Testis (tissue), 3 donors: ENCODE data around the gene OVAAL. TPM values are rescaled to one million over a fixed set of nuclear protein-coding genes. Genes with fewer than 3 reads are reported as not detected.

Experiments
- DNase-seq: peaks from one replicate; pipeline ENCODE4 v3.0.0-alpha.2; 2019
- H3K27ac ChIP-seq, 2 donors: fragments of 200-600 bp; sonication (generic); one replicate each; pipeline ENCODE4 v1.5.1; 2019
- H3K27me3 ChIP-seq: fragments of 200-600 bp; sonication (generic); one replicate; pipeline ENCODE4 v1.5.1; 2019
- H3K36me3 ChIP-seq: fragments of 200-600 bp; sonication (generic); one replicate; pipeline ENCODE4 v1.5.1; 2017; ENCODE audit warnings: low read depth; ENCODE audit errors: missing control alignments
- H3K4me1 ChIP-seq: fragments of 200-600 bp; sonication (generic); one replicate; pipeline ENCODE4 v1.5.1; 2019
- H3K4me3 ChIP-seq, 2 donors: fragments of 200-600 bp; sonication (generic); one replicate each; pipeline ENCODE4 v1.5.1; 2017 to 2019
- H3K9me3 ChIP-seq: fragments of 200-600 bp; sonication (generic); one replicate; pipeline ENCODE4 v1.5.1; 2017
- CTCF ChIP-seq, 3 experiments: fragments of 450-650 bp in 2 of 3; fragments of 200-600 bp in 1 of 3; sonication (generic) in 1 of 3; IDR thresholded peaks; one replicate each; pipeline ENCODE4 v1.5.1; 2016 to 2019; ENCODE audit warnings: antibody characterized with exemption in 3 of 3, mild to moderate bottlenecking in 2 of 3, moderate library complexity in 1 of 3
- POLR2A ChIP-seq: fragments of 450-650 bp; IDR thresholded peaks from one replicate; pipeline ENCODE4 v1.6.1; 2017; ENCODE audit warnings: antibody characterized with exemption, mild to moderate bottlenecking, moderate library complexity
- WGBS, 2 donors: methylation state at CpG; one replicate each; pipeline ENCODE4 v1.1.5; 2018; 5-methylcytosine and 5-hydroxymethylcytosine counted together
- intact Hi-C: fragments of 100-400 bp; cut with DNase I; formaldehyde crosslinking; loops from one replicate; pipeline ENCODE4 v1.15.1; 2023; ENCODE audit warnings: low total_unique reads
- polyA plus RNA-seq: library from polyadenylated mRNA; stranded (reverse); fragments of 350-450 nt; fragmentation: Illumina TruSeq; extraction: RNeasy Lipid Tissue Mini Kit (QIAGEN cat#74804); gene quantifications from one replicate; pipeline ENCODE4 v1.2.3, GENCODE V29; 2014; ENCODE audit warnings: low read depth, low replicate concordance; ENCODE audit not compliant: insufficient read depth
- total RNA-seq, 2 donors: library from RNA; depleted of rRNA; stranded (reverse); fragments of >200 nt; gene quantifications; one replicate each; pipeline ENCODE4 v1.2.3, GENCODE V29; 2016

OVAAL gene
- total and polyA plus RNA-seq, 3 donors from 2014 or later, result not detected

DNA sequence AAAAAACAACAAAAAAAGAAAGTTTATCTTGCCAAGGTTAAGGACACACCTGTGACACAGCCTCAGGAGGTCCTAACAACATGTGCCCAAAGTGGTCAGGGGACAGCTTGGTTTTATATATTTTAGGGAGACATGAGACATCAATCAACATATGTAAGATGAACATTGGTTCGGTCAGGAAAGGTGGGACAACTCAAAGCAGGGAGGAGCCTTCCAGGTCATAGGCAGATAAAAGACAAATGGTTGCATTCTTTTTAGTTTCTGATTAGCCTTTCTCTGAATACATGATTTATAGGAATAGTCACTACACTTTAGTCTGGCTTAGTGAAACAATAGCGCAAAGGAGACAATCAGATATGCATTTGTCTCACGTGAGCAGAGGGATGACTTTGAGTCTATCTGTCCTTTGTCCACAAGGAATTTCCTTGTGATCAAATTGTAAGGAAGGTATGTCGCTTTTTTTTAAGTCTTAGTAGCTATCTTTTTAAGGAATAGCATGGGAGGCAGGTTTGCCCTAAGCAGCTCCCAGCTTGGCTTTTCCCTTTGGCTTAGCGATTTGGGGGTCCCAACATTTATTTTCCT lies 23.3 kb upstream of the OVAAL start:
- Histone ChIP-seq H3K27me3 (no peaks in the 10 kb centered on the region), H3K27ac (no peak overlapping the region), H3K4me1 (no peaks in the 10 kb centered on the region), H3K4me3 (no peak overlapping the region), H3K9me3 (no peaks in the 10 kb centered on the region), H3K36me3 (no peaks in the 10 kb centered on the region)
- intact Hi-C loops, result loop anchor here (10.0 kb wide), 1 partner anchor 319 kb away; no protein-coding TSS in a partner anchor
- no peak for TF ChIP-seq CTCF (IDR thresholded peaks at IDR 0.05)
- TF ChIP-seq POLR2A, result no peak
- DNase-seq, result no peak
- WGBS, 2 donors, result 78 to 87% methylated on average over 5 of the region's 5 CpGs

DNA sequence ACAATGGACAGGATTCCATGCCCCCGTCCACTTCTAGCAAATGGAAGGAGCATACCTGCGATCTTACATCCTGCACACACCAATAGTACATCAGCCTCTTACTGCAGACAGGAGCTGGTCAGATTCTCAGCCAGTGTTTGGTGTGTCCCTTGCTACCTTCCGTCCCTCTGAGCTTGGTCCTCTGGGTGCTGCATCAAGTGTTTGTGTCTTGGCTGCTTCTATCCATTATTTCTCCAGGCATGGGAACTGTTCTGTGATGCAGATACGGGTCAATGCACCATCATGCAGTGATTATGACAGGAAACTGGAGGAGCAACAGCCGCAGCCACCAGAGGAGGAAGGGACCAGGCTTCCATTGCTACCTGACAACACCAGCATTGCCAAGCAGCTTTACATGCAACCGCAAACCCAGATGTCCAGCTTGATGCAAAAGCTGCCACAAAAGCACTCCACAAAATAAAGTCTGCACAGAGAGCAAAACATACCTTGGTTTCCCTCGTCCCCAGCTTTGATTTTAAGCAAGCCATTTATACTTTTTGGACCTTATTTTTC lies 21.9 kb upstream of the OVAAL start:
- H3K9me3 ChIP-seq, result no peaks in the 10 kb centered on the region
- 83 to 95% methylated on average over 7 of the region's 7 CpGs for WGBS, 2 donors
- H3K27ac ChIP-seq, result no peak overlapping the region
- H3K4me1 ChIP-seq, result no peaks in the 10 kb centered on the region
- no peaks in the 10 kb centered on the region for H3K27me3 ChIP-seq
- intact Hi-C loops, result loop anchor here (10.0 kb wide), 1 partner anchor 318 kb away; no protein-coding TSS in a partner anchor
- DNase-seq, result no peak
- TF ChIP-seq CTCF (IDR thresholded peaks at IDR 0.05), result no peak
- TF ChIP-seq POLR2A, result no peak
- H3K36me3 ChIP-seq, result no peaks in the 10 kb centered on the region
- no peak overlapping the region for H3K4me3 ChIP-seq

GRCh38 chr1:180539136-180539535 lies 19.6 kb upstream of the OVAAL start:
- Histone ChIP-seq H3K4me1 (peaks cover 14% of the 10 kb centered on the region), H3K27ac (no peak overlapping the region), H3K36me3 (no peaks in the 10 kb centered on the region), H3K4me3 (no peak overlapping the region), H3K27me3 (no peaks in the 10 kb centered on the region), H3K9me3 (no peaks in the 10 kb centered on the region)
- TF ChIP-seq CTCF (IDR thresholded peaks at IDR 0.05) (no peak), POLR2A (no peak)
- intact Hi-C loops, result loop anchor here (10.0 kb wide), 1 partner anchor 316 kb away; no protein-coding TSS in a partner anchor
- no peak for DNase-seq
- 80% methylated on average over 7 of the region's 7 CpGs for WGBS, 2 donors

- Histone ChIP-seq H3K27ac (no peak overlapping the region), H3K4me3 (no peak overlapping the region)
- intact Hi-C loops, result no loop called here
These were observed 17.8 kb upstream of the OVAAL start for GRCh38 chr1:180540697-180541594.

More at GRCh38 chr1:180540697-180541594, 17.8 kb upstream of the OVAAL start:
- 71 to 72% methylated on average over 14 of the region's 14 CpGs for WGBS, 2 donors
- TF ChIP-seq CTCF (IDR thresholded peaks at IDR 0.05), result no peak
- TF ChIP-seq POLR2A, result no peak
- no peak for DNase-seq
- no peaks in the 10 kb centered on the region for H3K27me3 ChIP-seq
- peaks cover 14% of the 10 kb centered on the region for H3K4me1 ChIP-seq
- no peaks in the 10 kb centered on the region for H3K9me3 ChIP-seq
- no peaks in the 10 kb centered on the region for H3K36me3 ChIP-seq
